Adrenal gland (tissue), 12 donors: Measurements from ENCODE around the gene CLSTN1. TPM values are rescaled to one million over a fixed set of nuclear protein-coding genes. Genes with fewer than 3 reads are reported as not detected.
"Not testable (repeated sequence)": the region's sequence is repeated elsewhere in the genome, so short reads cannot be mapped to it uniquely, and the experiment has no call there.

Experiments
- DNase-seq, 7 donors: peaks; one replicate each; pipeline ENCODE4 v3.0.0-alpha.2; 2019 to 2020
- H3K27ac ChIP-seq, 5 donors: fragments of 200-600 bp; sonication (generic) in 4 of 5; 1 replicate in 3 of 5; 2 replicates in 2 of 5; pipeline versions ENCODE4 v1.5.1 to v1.8.0; 2016 to 2020; ENCODE audit warnings: mild to moderate bottlenecking in 1 of 5
- H3K27me3 ChIP-seq: fragments of 200-600 bp; 2 replicates; pipeline ENCODE4 v1.8.0; 2021
- H3K36me3 ChIP-seq, 2 donors: fragments of 200-600 bp; replicated peaks in 1 of 2; 1 replicate in 1 of 2; 2 replicates in 1 of 2; pipeline versions ENCODE4 v1.5.1 to v1.8.0; 2018 to 2022
- H3K4me1 ChIP-seq, 2 donors: fragments of 200-600 bp; replicated peaks in 1 of 2; 1 replicate in 1 of 2; 2 replicates in 1 of 2; pipeline versions ENCODE4 v1.5.1 to v1.8.0; 2018 to 2021
- H3K4me3 ChIP-seq, 4 donors: fragments of 200-600 bp; sonication (generic) in 3 of 4; one replicate each; pipeline ENCODE4 v1.5.1; 2016 to 2018
- H3K9me3 ChIP-seq, 3 donors: fragments of 200-600 bp; sonication (generic) in 1 of 3; replicated peaks in 1 of 3; 1 replicate in 2 of 3; 2 replicates in 1 of 3; pipeline versions ENCODE4 v1.5.1 to v1.8.0; 2016 to 2021
- POLR2A ChIP-seq, 2 donors: fragments of 450-650 bp; IDR thresholded peaks; one replicate each; pipeline ENCODE4 v1.6.1; 2017; ENCODE audit warnings: antibody characterized with exemption in 2 of 2, mild to moderate bottlenecking in 2 of 2, moderate library complexity in 1 of 2
- WGBS, 4 donors: extraction: QIAGEN DNeasy Blood & Tissue Kit in 2 of 4; methylation state at CpG; one replicate each; pipeline versions ENCODE4 v1.1.5 to v1.1.7; 2013 to 2017; 5-methylcytosine and 5-hydroxymethylcytosine counted together
- intact Hi-C, 2 donors: fragments of 100-400 bp; cut with DNase I; formaldehyde crosslinking; loops; one replicate each; pipeline versions ENCODE4 v1.14.1 to v1.15.0; 2022 to 2023
- polyA plus RNA-seq, 3 donors: library from polyadenylated mRNA; stranded (reverse); fragments of 200-250 nt in 2 of 3; fragments of 350-450 nt in 1 of 3; fragmentation: Illumina TruSeq in 1 of 3; extraction: RNeasy Lipid Tissue Mini Kit (QIAGEN cat#74804) in 1 of 3; gene quantifications; one replicate each; pipeline ENCODE4 v1.2.3, GENCODE V29; 2013 to 2014
- total RNA-seq, 9 donors: library from RNA; depleted of rRNA in 4 of 9; stranded (reverse); fragments of >200 nt in 4 of 9; fragments of 120-200 nt in 1 of 9; fragmentation: NEBNext Ultra II Directional in 1 of 9; extraction: Animal tissue kit (Norgen Biotek cat#: 25700) in 1 of 9; gene quantifications; one replicate each; pipeline versions ENCODE4 v1.1.0 to v1.2.4, GENCODE V29; 2013 to 2023
- TF ChIP-seq, protein P1 (sequence below), 6 experiments: fragments of 450-650 bp in 4 of 6; fragments of 200-600 bp in 2 of 6; sonication (generic) in 1 of 6; IDR thresholded peaks; 1 replicate in 5 of 6; 2 replicates in 1 of 6; pipeline versions ENCODE4 v1.5.1 to v1.8.0; 2016 to 2021; ENCODE audit warnings: antibody characterized with exemption in 6 of 6, mild to moderate bottlenecking in 2 of 6, moderate library complexity in 1 of 6
- donor health status: healthy with polysubstance abuse.
- donor health status: Bipolar disorder and iron deficiency.
- donor health status: DM: yes; HTN: yes; CAD: no.
- donor health status: DM: no; HTN: no; CAD: no.
- donor health status: DM: no; HTN: no; CAD: no.
- donor health status: DM: yes; HTN: yes; CAD: no.

The CLSTN1 gene
- total and polyA plus RNA-seq, 12 donors, result 48.8 to 106 (median 77.9) TPM

- H3K4me1 ChIP-seq, result peaks cover 0 to 5% of the 10 kb centered on the region in 2 donors
- DNase-seq, result no peak
- H3K4me3 ChIP-seq, result no peak overlapping the region
- no peak for TF ChIP-seq POLR2A (IDR thresholded peaks at IDR 0.05)
- TF ChIP-seq, protein P1, sequence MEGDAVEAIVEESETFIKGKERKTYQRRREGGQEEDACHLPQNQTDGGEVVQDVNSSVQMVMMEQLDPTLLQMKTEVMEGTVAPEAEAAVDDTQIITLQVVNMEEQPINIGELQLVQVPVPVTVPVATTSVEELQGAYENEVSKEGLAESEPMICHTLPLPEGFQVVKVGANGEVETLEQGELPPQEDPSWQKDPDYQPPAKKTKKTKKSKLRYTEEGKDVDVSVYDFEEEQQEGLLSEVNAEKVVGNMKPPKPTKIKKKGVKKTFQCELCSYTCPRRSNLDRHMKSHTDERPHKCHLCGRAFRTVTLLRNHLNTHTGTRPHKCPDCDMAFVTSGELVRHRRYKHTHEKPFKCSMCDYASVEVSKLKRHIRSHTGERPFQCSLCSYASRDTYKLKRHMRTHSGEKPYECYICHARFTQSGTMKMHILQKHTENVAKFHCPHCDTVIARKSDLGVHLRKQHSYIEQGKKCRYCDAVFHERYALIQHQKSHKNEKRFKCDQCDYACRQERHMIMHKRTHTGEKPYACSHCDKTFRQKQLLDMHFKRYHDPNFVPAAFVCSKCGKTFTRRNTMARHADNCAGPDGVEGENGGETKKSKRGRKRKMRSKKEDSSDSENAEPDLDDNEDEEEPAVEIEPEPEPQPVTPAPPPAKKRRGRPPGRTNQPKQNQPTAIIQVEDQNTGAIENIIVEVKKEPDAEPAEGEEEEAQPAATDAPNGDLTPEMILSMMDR (IDR thresholded peaks at IDR 0.05), result no peak
- H3K9me3 ChIP-seq, result no peaks in the 10 kb centered on the region
- H3K27me3 ChIP-seq, result no peaks in the 10 kb centered on the region
- no peak overlapping the region for H3K27ac ChIP-seq
- intact Hi-C loops, result no loop called here
- H3K36me3 ChIP-seq, result no peaks in the 10 kb centered on the region
- WGBS, 4 donors, result 81 to 89% (median 84%) methylated on average over 3 of the region's 3 CpGs
These were observed 59.2 kb downstream of the CLSTN1 start for GRCh38 chr1:9764550-9764949.

- no peaks in the 10 kb centered on the region for H3K27me3 ChIP-seq
- H3K9me3 ChIP-seq, result no peaks in the 10 kb centered on the region
- WGBS, 4 donors, result 49 to 76% (median 59%) methylated on average over 2 of the region's 2 CpGs
- intact Hi-C loops, result no loop called here
- DNase-seq, result no peak
- no peaks in the 10 kb centered on the region for H3K36me3 ChIP-seq
- TF ChIP-seq, protein P1 (IDR thresholded peaks at IDR 0.05), result no peak
- no peak for TF ChIP-seq POLR2A (IDR thresholded peaks at IDR 0.05)
- no peak overlapping the region for H3K27ac ChIP-seq
- no peak overlapping the region for H3K4me3 ChIP-seq
- peaks cover 0 to 5% of the 10 kb centered on the region in 2 donors for H3K4me1 ChIP-seq
These were observed 59.9 kb downstream of the CLSTN1 start for GRCh38 chr1:9763914-9764313.

GRCh38 chr1:9762446-9762845, 61.3 kb downstream of the CLSTN1 start:
- H3K4me1 ChIP-seq, H3K9me3 ChIP-seq, H3K27me3 ChIP-seq, intact Hi-C loops, H3K36me3 ChIP-seq: not testable (repeated sequence)
- Histone ChIP-seq H3K27ac (peak overlapping the region in 2 of 5 donors; percentile 34 to 63), H3K4me3 (peak overlapping the region in 1 of 4 donors; percentile 30)
- DNase-seq, result peak in 5 of 7 donors; percentile 53 to 61 (median 58)
- 52 to 70% (median 57%) methylated on average over 14 to 25 of the region's 25 CpGs for WGBS, 4 donors

DNA sequence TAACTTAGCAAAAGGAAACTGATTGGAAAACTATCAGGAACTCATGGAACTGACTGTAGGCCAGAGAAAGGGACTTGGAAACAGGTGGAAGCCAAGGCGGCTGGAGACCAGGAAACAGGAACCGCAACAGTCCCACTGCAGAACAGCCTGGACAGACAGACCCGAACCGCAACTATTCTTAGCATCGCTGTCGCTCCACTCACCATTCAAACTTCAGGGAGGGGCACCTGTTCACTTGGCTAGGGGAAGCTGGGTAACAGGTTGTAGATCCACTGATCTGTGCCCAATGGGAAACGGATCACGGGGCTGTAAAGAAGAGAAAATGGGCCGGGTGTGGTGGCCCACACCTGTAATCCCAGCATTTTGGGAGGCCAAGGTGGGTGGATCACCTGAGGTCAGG, 61.9 kb downstream of the CLSTN1 start:
- intact Hi-C loops, result no loop called here
- H3K4me1 ChIP-seq, result peaks cover 0 to 5% of the 10 kb centered on the region in 2 donors
- TF ChIP-seq, protein P1 (IDR thresholded peaks at IDR 0.05), result no peak
- no peak for TF ChIP-seq POLR2A (IDR thresholded peaks at IDR 0.05)

DNA sequence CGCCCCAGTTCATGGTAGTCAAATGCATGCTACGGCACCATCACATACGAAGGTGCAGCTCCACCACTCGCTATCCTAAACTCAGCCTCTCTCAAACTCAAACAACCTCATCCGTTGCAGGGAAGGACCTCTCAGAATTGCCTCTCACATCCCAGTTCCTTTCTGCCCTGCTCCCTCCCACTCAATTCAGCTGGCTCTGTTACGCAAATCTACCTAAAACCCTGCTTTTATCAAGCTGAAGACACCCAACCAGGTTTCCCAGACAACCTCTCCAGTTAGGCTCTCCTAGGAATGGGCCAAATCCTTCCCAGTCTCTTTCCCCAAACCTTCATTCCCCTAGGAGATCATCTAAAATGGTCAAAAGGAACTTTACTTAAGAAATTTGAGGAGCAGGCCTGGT, 62.9 kb downstream of the CLSTN1 start:
- intact Hi-C loops, result no loop called here
- H3K27me3 ChIP-seq, result no peaks in the 10 kb centered on the region
- no peak overlapping the region for H3K4me3 ChIP-seq
- no peak for DNase-seq
- no peaks in the 10 kb centered on the region for H3K36me3 ChIP-seq
- TF ChIP-seq POLR2A (IDR thresholded peaks at IDR 0.05), result no peak
- TF ChIP-seq, protein P1 (IDR thresholded peaks at IDR 0.05), result no peak
- H3K9me3 ChIP-seq, result no peaks in the 10 kb centered on the region
- no peak overlapping the region for H3K27ac ChIP-seq
- WGBS, 4 donors, result 97% methylated on average over 6 of the region's 6 CpGs
- peaks cover 0 to 3% of the 10 kb centered on the region in 2 donors for H3K4me1 ChIP-seq

More for the DNA sequence above, 61.9 kb downstream of the CLSTN1 start:
- H3K9me3 ChIP-seq, result no peaks in the 10 kb centered on the region
- no peaks in the 10 kb centered on the region for H3K27me3 ChIP-seq
- H3K36me3 ChIP-seq, result no peaks in the 10 kb centered on the region
- 89 to 95% (median 92%) methylated on average over 9 of the region's 9 CpGs for WGBS, 4 donors
- no peak for DNase-seq
- H3K27ac ChIP-seq, result peak overlapping the region in 1 of 5 donors; percentile 20
- no peak overlapping the region for H3K4me3 ChIP-seq
